ENCODE data around the gene MAPKAPK2. TPM values are rescaled to one million over a fixed set of nuclear protein-coding genes. Genes with fewer than 3 reads are reported as not detected.

MAPKAPK2 gene
- polyA plus RNA-seq, 3 donors = 1.6 to 56.9 (median 2.2) TPM

GRCh38 chr1:206647224-206647623, 37.5 kb upstream of the MAPKAPK2 start:
- H3K27ac ChIP-seq (ENCODE audit: low read depth in 1 of 2, low read length in 2 of 2) = no peak overlapping the region
- Mint-ChIP-seq H3K9me3 (no peaks in the 10 kb centered on the region), H3K27ac (no peak overlapping the region), H3K36me3 (no peaks in the 10 kb centered on the region), H3K4me3 (no peak overlapping the region), H3K27me3 (ENCODE audit: low read depth in 3 of 3) (peaks cover 0 to 5% (median 0%) of the 10 kb centered on the region in 3 donors), H3K4me1 (peaks cover 13% of the 10 kb centered on the region)
- intact Hi-C loops (cut with micrococcal nuclease) = no loop called here
- peaks cover 15 to 18% of the 10 kb centered on the region in 2 donors for H3K4me1 ChIP-seq (ENCODE audit: control insufficient read depth in 1 of 2, insufficient read depth in 2 of 2, low read length in 2 of 2)
- no peaks in the 10 kb centered on the region for H4K20me1 ChIP-seq (ENCODE audit: insufficient read depth, low read length)
- TF ChIP-seq CTCF (IDR thresholded peaks at IDR 0.05) = no peak
- H3K9ac ChIP-seq (ENCODE audit: insufficient read depth, low read length, poor library complexity, severe bottlenecking) = no peak overlapping the region
- no peak overlapping the region for H3K4me3 ChIP-seq (replicated peaks in 1 of 3; ENCODE audit: low read depth in 2 of 3, low read length in 3 of 3)
- H3K9me3 ChIP-seq (replicated peaks in 1 of 2; ENCODE audit: control insufficient read depth in 1 of 2, insufficient read depth in 1 of 2, low read length in 2 of 2) = no peaks in the 10 kb centered on the region
- no peaks in the 10 kb centered on the region for H3K36me3 ChIP-seq (replicated peaks in 1 of 2; ENCODE audit: control insufficient read depth in 1 of 2, insufficient read depth in 2 of 2, low read length in 2 of 2)
- H3K79me2 ChIP-seq (ENCODE audit: insufficient read depth, low read length) = no peaks in the 10 kb centered on the region
- no peak overlapping the region for H3K4me2 ChIP-seq (replicated peaks; ENCODE audit: extremely low read depth, low read length, poor library complexity, severe bottlenecking)
- no peak overlapping the region for H2AFZ ChIP-seq (ENCODE audit: insufficient read depth, low read depth, low read length, poor library complexity, severe bottlenecking)
- no peak for DNase-seq
- no peaks in the 10 kb centered on the region for H3K27me3 ChIP-seq (ENCODE audit: control insufficient read depth in 2 of 2, insufficient read depth in 2 of 2, low read length in 2 of 2)

GRCh38 chr1:206649261-206649921, 35.3 kb upstream of the MAPKAPK2 start:
- Mint-ChIP-seq H3K27me3 (ENCODE audit: low read depth in 3 of 3) (peaks cover 0 to 4% (median 0%) of the 10 kb centered on the region in 3 donors), H3K4me3 (no peak overlapping the region), H3K27ac (no peak overlapping the region), H3K36me3 (no peaks in the 10 kb centered on the region), H3K4me1 (peaks cover 9% of the 10 kb centered on the region), H3K9me3 (no peaks in the 10 kb centered on the region)
- H3K4me1 ChIP-seq (ENCODE audit: control insufficient read depth in 1 of 2, insufficient read depth in 2 of 2, low read length in 2 of 2) = peaks cover 3 to 10% of the 10 kb centered on the region in 2 donors
- H3K27me3 ChIP-seq (ENCODE audit: control insufficient read depth in 2 of 2, insufficient read depth in 2 of 2, low read length in 2 of 2) = no peaks in the 10 kb centered on the region
- no peak for DNase-seq
- WGBS (ENCODE audit: insufficient coverage) = 78% methylated on average over 2 of the region's 5 CpGs
- no peak for TF ChIP-seq CTCF (IDR thresholded peaks at IDR 0.05)
- no peaks in the 10 kb centered on the region for H3K79me2 ChIP-seq (ENCODE audit: insufficient read depth, low read length)
- no peaks in the 10 kb centered on the region for H3K36me3 ChIP-seq (replicated peaks in 1 of 2; ENCODE audit: control insufficient read depth in 1 of 2, insufficient read depth in 2 of 2, low read length in 2 of 2)
- no peaks in the 10 kb centered on the region for H3K9me3 ChIP-seq (replicated peaks in 1 of 2; ENCODE audit: control insufficient read depth in 1 of 2, insufficient read depth in 1 of 2, low read length in 2 of 2)
- intact Hi-C loops (cut with micrococcal nuclease) = no loop called here
- no peaks in the 10 kb centered on the region for H4K20me1 ChIP-seq (ENCODE audit: insufficient read depth, low read length)
- H3K27ac ChIP-seq (ENCODE audit: low read depth in 1 of 2, low read length in 2 of 2) = no peak overlapping the region
- H3K9ac ChIP-seq (ENCODE audit: insufficient read depth, low read length, poor library complexity, severe bottlenecking) = no peak overlapping the region
- no peak overlapping the region for H3K4me3 ChIP-seq (replicated peaks in 1 of 3; ENCODE audit: low read depth in 2 of 3, low read length in 3 of 3)
- H3K4me2 ChIP-seq (replicated peaks; ENCODE audit: extremely low read depth, low read length, poor library complexity, severe bottlenecking) = no peak overlapping the region
- no peak overlapping the region for H2AFZ ChIP-seq (ENCODE audit: insufficient read depth, low read depth, low read length, poor library complexity, severe bottlenecking)

Data from CD14-positive monocyte (primary cell).